A673 (cell line): ENCODE results near the gene CHTF8. TPM values are rescaled to one million over a fixed set of nuclear protein-coding genes. Genes with fewer than 3 reads are reported as not detected.

Source experiments
- BruUV-seq: library from RNA; stranded (reverse); fragments of 400-500 nt; replicated peaks from 2 replicates; lab custom pipeline; 2021; lab: Mats Ljungman, UMichigan
- CTCF ChIA-PET: fragments of 300-600 bp; sonication (Branson Sonifier 250); formaldehyde crosslinking; loops from one replicate; lab custom pipeline; 2022; ENCODE audit warnings: antibody characterized with exemption; lab: Charles Lee
- POLR2A ChIA-PET: fragments of 300-600 bp; sonication (Branson Sonifier 250); formaldehyde crosslinking; loops from one replicate; lab custom pipeline; 2022; ENCODE audit warnings: antibody characterized with exemption; ENCODE audit not compliant: low non-redundant PET; lab: Charles Lee
- DNase-seq: peaks from one replicate; pipeline ENCODE4 v3.0.0-alpha.2; 2015; ENCODE audit warnings: low spot score
- H3K27ac ChIP-seq: fragments of 200-600 bp; sonication (generic); 2 replicates; pipeline ENCODE4 v1.5.1; 2016; ENCODE audit warnings: mixed run types, low read depth, mild to moderate bottlenecking, mixed read lengths, antibody characterized with exemption, low read length; ENCODE audit not compliant: poor library complexity, severe bottlenecking
- H3K27me3 ChIP-seq: fragments of 200-600 bp; sonication (generic); replicated peaks from 2 replicates; pipeline ENCODE4 v1.6.1; 2017; ENCODE audit warnings: mixed run types, low read depth, mild to moderate bottlenecking, mixed read lengths, antibody characterized with exemption, low read length; ENCODE audit not compliant: insufficient read depth, poor library complexity
- H3K36me3 ChIP-seq: fragments of 200-600 bp; sonication (generic); 2 replicates; pipeline ENCODE4 v1.6.1; 2016; ENCODE audit warnings: mixed run types, mild to moderate bottlenecking, mixed read lengths, antibody characterized with exemption, low read length; ENCODE audit not compliant: insufficient read depth, poor library complexity, severe bottlenecking
- H3K4me1 ChIP-seq: fragments of 200-600 bp; sonication (generic); 2 replicates; pipeline ENCODE4 v1.6.1; 2017; ENCODE audit warnings: mixed run types, mild to moderate bottlenecking, mixed read lengths, antibody characterized with exemption, low read length; ENCODE audit not compliant: insufficient read depth, poor library complexity, severe bottlenecking
- H3K4me3 ChIP-seq: fragments of 200-600 bp; sonication (generic); 2 replicates; pipeline ENCODE4 v1.5.1; 2016; ENCODE audit warnings: low read depth, mixed run types, mild to moderate bottlenecking, mixed read lengths, low read length; ENCODE audit not compliant: poor library complexity, severe bottlenecking
- H3K9me3 ChIP-seq: fragments of 200-600 bp; sonication (generic); 2 replicates; pipeline ENCODE4 v1.6.1; 2016; ENCODE audit warnings: mixed run types, low read depth, mild to moderate bottlenecking, mixed read lengths, antibody characterized with exemption, low read length; ENCODE audit not compliant: poor library complexity, severe bottlenecking
- EZH2 ChIP-seq: fragments of 200-600 bp; sonication (generic); IDR thresholded peaks from 2 replicates; pipeline ENCODE4 v1.6.1; 2017; ENCODE audit warnings: borderline replicate concordance, low read depth, mild to moderate bottlenecking, mixed read lengths, antibody characterized with exemption, low read length; ENCODE audit not compliant: poor library complexity, severe bottlenecking
- intact Hi-C: fragments of 100-400 bp; cut with micrococcal nuclease; formaldehyde crosslinking; loops from one replicate; pipeline ENCODE4 v1.10.0; 2022; ENCODE audit not compliant: unreplicated experiment
- total RNA-seq: library from RNA; stranded (reverse); gene quantifications from 2 replicates; pipeline ENCODE4 v1.2.3, GENCODE V29; 2021
- TF ChIP-seq, protein P1 (sequence below): fragments of 300-800, 200-600 bp; sonication (generic); conservative IDR thresholded peaks from 2 replicates; pipeline ENCODE4 v1.5.1; 2017; ENCODE audit warnings: low read depth, mild to moderate bottlenecking, antibody characterized with exemption, low read length, moderate library complexity, mixed read lengths

The CHTF8 gene
- total RNA-seq, 1 experiment from 2014 or later: 113 TPM

DNA sequence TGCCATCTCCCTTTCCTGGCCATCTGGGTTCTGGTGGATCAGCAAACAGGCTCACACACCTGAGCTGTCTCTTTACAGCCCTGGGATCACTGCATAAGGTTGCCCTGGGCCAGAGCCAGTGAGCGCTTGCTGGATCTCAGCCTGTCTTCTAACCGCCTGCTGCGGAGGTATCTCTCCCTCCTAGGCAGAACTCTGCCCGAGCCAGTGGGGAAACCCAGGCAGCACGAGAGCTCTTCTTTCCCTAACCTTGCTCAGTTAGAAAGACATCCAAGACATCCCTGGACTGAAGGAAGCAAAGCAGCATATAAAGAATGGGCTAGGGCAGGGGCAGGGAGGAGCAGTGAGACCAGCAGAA is 20.5 kb downstream of the CHTF8 start:
- intact Hi-C loops: no loop called here
- Histone ChIP-seq H3K4me1 (peaks cover 5% of the 10 kb centered on the region), H3K4me3 (no peak overlapping the region), H3K36me3 (peaks cover 4% of the 10 kb centered on the region), H3K9me3 (no peaks in the 10 kb centered on the region), H3K27me3 (no peaks in the 10 kb centered on the region), H3K27ac (no peak overlapping the region)
- no peak for DNase-seq
- ChIA-PET CTCF (interaction anchor here (0.6 kb wide), 1 partner anchor 492 kb away, joined by 11 read pairs; no protein-coding TSS in a partner anchor), POLR2A (no interaction called here)
- TF ChIP-seq EZH2: no peak
- TF ChIP-seq, protein P1, sequence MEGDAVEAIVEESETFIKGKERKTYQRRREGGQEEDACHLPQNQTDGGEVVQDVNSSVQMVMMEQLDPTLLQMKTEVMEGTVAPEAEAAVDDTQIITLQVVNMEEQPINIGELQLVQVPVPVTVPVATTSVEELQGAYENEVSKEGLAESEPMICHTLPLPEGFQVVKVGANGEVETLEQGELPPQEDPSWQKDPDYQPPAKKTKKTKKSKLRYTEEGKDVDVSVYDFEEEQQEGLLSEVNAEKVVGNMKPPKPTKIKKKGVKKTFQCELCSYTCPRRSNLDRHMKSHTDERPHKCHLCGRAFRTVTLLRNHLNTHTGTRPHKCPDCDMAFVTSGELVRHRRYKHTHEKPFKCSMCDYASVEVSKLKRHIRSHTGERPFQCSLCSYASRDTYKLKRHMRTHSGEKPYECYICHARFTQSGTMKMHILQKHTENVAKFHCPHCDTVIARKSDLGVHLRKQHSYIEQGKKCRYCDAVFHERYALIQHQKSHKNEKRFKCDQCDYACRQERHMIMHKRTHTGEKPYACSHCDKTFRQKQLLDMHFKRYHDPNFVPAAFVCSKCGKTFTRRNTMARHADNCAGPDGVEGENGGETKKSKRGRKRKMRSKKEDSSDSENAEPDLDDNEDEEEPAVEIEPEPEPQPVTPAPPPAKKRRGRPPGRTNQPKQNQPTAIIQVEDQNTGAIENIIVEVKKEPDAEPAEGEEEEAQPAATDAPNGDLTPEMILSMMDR: no peak
- no TSS peak for BruUV-seq

- intact Hi-C loops: no loop called here
- TF ChIP-seq EZH2: no peak
- TF ChIP-seq, protein P1: no peak
- no peaks in the 10 kb centered on the region for H3K27me3 ChIP-seq
- no peak for DNase-seq
- H3K4me1 ChIP-seq: peaks cover 8% of the 10 kb centered on the region
- peaks cover 3% of the 10 kb centered on the region for H3K36me3 ChIP-seq
- ChIA-PET POLR2A (no interaction called here), CTCF (interaction anchor here (1.2 kb wide), 1 partner anchor 582 kb away, joined by 3 read pairs; no protein-coding TSS in a partner anchor)
- H3K4me3 ChIP-seq: no peak overlapping the region
- BruUV-seq: no TSS peak
- no peak overlapping the region for H3K27ac ChIP-seq
- no peaks in the 10 kb centered on the region for H3K9me3 ChIP-seq
Observed at GRCh38 chr16:69111216-69111875, 21.0 kb downstream of the CHTF8 start.

DNA sequence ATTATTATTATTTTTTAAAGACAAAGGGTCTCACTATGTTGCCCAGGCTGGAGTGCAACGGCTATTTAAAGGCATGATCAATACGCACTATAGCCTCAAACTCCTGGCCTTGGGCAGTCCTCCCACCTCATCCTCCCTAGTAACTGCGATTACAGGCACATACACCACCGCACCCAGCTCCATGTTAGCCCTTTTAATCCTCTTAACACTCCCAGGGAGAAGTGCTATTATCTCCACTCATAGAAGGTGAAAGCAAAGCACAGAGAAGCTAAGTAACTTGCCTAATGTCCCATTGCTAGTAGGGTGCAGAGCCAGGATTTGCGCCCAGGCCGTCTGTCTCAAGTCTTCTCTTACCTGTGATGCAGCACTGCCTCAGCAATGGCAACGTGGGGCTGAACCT is 22.0 kb downstream of the CHTF8 start:
- H3K27me3 ChIP-seq: no peaks in the 10 kb centered on the region
- no peak overlapping the region for H3K27ac ChIP-seq
- no peak overlapping the region for H3K4me3 ChIP-seq
- BruUV-seq: no TSS peak
- POLR2A ChIA-PET: no interaction called here
- H3K4me1 ChIP-seq: peaks cover 8% of the 10 kb centered on the region
- H3K36me3 ChIP-seq: peaks cover 3% of the 10 kb centered on the region
- TF ChIP-seq, protein P1: no peak
- no peak for TF ChIP-seq EZH2
- no peaks in the 10 kb centered on the region for H3K9me3 ChIP-seq
- CTCF ChIA-PET: interaction anchor here (0.6 to 1.2 kb wide), 2 partner anchors 65 to 581 kb away, joined by 3 to 6 read pairs; no protein-coding TSS in a partner anchor
- DNase-seq: no peak
- intact Hi-C loops: no loop called here
